ENCODE measurements around the gene RILP.
A peak's percentile ranks its signal among the peaks of the same experiment; 100 is the strongest.

- TF ChIP-seq, protein P1, sequence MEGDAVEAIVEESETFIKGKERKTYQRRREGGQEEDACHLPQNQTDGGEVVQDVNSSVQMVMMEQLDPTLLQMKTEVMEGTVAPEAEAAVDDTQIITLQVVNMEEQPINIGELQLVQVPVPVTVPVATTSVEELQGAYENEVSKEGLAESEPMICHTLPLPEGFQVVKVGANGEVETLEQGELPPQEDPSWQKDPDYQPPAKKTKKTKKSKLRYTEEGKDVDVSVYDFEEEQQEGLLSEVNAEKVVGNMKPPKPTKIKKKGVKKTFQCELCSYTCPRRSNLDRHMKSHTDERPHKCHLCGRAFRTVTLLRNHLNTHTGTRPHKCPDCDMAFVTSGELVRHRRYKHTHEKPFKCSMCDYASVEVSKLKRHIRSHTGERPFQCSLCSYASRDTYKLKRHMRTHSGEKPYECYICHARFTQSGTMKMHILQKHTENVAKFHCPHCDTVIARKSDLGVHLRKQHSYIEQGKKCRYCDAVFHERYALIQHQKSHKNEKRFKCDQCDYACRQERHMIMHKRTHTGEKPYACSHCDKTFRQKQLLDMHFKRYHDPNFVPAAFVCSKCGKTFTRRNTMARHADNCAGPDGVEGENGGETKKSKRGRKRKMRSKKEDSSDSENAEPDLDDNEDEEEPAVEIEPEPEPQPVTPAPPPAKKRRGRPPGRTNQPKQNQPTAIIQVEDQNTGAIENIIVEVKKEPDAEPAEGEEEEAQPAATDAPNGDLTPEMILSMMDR (optimal IDR thresholded peaks at IDR 0.05 in 1 of 3, IDR thresholded peaks at IDR 0.05 in 1 of 3, conservative IDR thresholded peaks at IDR 0.05 in 1 of 3; ENCODE audit: extremely low read depth in 1 of 3, insufficient read depth in 2 of 3, low read length in 3 of 3) = no peak
- peak; percentile 19 for TF ChIP-seq EZH2 (IDR thresholded peaks at IDR 0.05; ENCODE audit: low read length)
Measured at GRCh38 chr17:1627182-1627981, 22.3 kb downstream of the RILP start.

All from keratinocyte (primary cell).